GM18505 (cell line): Measurements from ENCODE around the gene IQSEC3.
"Not testable (repeated sequence)": the region's sequence is repeated elsewhere in the genome, so short reads cannot be mapped to it uniquely, and the experiment has no call there.

ENCODE experiments used
- ATAC-seq: cut with Tn5 transposase; IDR thresholded peaks from one replicate; pipeline ENCODE4 v1.9.1; 2021; ENCODE audit not compliant: unreplicated experiment
- POLR2A ChIP-seq: IDR thresholded peaks from 4 replicates; pipeline ENCODE4 v1.6.1; 2011; ENCODE audit warnings: borderline replicate concordance; ENCODE audit not compliant: insufficient read depth, insufficient read length; ENCODE audit errors: extremely low read depth

Gene IQSEC3

GRCh38 chr12:66428-66781 is at the start of gene IQSEC3:
Gene IQSEC3 (plus strand): TSS chr12:66767. CDS start chr12:66883, 116 bp downstream.
- not testable (repeated sequence) for ATAC-seq

DNA sequence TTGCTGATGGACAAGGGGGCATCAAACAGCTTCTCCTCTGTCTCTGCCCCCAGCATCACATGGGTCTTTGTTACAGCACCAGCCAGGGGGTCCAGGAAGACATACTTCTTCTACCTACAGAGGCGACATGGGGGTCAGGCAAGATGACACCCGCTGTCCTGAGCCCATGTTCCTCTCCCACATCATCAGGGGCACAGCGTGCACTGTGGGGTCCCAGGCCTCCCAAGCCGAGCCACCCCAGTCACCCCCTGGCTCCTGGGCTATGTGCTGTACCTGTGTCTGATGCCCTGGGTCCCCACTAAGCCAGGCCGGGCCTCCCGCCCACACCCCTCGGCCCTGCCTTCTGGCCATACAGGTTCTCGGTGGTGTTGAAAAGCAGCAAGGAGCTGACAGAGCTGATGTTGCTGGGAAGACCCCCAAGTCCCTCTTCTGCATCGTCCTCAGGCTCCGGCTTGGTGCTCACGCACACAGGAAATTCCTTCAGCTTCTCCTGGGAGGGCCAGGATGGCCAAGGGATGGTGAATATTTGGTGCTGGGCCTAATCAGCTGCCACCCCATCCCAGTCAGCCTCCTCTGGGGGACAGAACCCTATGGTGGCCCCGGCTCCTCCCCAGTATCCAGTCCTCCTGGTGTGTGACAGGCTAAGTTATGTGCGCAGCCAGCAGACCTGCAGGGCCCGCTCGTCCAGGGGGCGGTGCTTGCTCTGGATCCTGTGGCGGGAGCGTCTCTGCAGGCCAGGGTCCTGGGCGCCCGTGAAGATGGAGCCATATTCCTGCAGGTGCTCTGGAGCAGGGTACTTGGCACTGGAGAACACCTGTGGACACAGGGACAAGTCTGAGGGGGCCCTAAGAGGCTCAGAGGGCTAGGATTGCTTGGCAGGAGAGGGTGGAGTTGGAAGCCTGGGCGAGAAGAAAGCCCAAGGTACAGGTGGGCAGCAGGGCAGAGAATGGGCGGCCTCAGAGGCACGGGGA is 48.9 kb upstream of the IQSEC3 start:
- ATAC-seq = not testable (repeated sequence)

DNA sequence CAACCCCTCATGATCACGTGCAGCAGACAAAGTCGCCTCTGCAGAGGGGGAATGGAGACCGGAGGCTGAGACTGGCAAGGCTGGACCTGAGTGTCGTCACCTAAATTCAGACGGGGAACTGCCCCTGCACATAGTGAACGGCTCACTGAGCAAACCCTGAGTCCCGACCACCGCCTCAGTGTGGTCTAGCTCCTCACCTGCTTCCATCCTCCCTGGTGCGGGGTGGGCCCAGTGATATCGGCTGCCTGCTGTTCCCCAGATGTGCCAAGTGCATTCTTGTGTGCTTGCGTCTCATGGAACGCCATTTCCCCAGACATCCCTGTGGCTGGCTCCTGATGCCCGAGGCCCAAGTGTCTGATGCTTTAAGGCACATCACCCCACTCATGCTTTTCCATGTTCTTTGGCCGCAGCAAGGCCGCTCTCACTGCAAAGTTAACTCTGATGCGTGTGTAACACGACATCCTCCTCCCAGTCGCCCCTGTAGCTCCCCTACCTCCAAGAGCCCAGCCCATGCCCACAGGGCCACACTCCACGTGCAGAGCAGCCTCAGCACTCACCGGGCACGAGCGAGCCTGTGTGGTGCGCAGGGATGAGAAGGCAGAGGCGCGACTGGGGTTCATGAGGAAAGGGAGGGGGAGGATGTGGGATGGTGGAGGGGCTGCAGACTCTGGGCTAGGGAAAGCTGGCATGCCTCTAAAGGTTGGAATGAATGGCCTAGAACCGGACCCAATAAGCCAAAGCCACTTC is 47.6 kb upstream of the IQSEC3 start:
- ATAC-seq = not testable (repeated sequence)

GRCh38 chr12:19906-20305 is 46.7 kb upstream of the IQSEC3 start:
- not testable (repeated sequence) for ATAC-seq

DNA sequence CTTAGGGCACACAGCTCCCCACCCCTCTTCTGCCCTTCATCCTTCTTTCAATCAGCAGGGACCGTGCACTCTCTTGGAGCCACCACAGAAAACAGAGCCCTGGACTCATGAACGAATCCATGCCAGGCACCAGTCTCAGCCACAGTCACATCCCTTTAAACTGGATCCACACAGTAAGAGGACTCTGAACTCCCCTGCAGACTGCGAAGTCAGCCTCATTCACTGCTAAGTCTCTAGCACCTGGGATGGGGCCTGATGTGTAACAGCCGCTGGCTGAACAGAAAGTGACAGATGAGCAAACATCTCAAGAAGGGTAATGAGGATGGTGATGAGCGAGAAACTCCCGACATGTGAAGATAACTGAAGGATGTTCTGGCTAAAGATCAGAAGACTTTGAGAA is 45.8 kb upstream of the IQSEC3 start:
- no peak for TF ChIP-seq POLR2A
- ATAC-seq = no peak

- TF ChIP-seq POLR2A = no peak
- no peak for ATAC-seq
These were observed 45.0 kb upstream of the IQSEC3 start for GRCh38 chr12:21301-22189.

- no peak for TF ChIP-seq POLR2A
- ATAC-seq = no peak
These were observed 44.4 kb upstream of the IQSEC3 start for GRCh38 chr12:22190-22529.

DNA sequence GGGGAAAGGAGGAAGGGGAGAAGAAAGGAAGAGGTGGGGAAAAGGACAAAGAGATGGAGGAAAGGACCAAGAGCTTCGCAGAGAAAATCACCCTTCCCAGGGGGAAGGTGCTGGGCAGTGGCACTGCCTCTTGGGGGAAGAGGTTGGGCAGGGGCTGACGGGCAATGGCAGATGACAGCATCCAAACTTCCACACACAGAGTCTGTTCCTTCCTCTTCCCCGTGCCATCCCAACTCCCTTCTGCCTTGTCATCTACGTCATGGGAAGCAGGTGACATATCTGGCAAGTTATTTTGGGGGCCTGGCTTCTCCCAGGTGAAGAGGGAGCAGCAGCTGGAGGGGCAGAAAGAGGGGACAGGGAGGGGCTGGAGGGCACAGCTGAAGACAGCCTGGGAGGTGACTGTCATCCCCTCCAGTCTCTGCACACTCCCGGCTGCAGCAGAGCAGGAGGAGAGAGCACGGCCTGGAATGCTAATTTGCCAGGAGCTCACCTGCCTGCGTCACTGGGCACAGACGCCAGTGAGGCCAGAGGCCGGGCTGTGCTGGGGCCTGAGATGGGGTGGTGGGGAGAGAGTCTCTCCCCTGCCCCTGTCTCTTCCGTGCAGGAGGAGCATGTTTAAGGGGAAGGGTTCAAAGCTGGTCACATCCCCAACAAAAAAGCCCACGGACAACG is 43.9 kb upstream of the IQSEC3 start:
- TF ChIP-seq POLR2A = no peak
- no peak for ATAC-seq

- ATAC-seq = not testable (repeated sequence)
These were observed 38.7 kb upstream of the IQSEC3 start for GRCh38 chr12:27904-28303.

DNA sequence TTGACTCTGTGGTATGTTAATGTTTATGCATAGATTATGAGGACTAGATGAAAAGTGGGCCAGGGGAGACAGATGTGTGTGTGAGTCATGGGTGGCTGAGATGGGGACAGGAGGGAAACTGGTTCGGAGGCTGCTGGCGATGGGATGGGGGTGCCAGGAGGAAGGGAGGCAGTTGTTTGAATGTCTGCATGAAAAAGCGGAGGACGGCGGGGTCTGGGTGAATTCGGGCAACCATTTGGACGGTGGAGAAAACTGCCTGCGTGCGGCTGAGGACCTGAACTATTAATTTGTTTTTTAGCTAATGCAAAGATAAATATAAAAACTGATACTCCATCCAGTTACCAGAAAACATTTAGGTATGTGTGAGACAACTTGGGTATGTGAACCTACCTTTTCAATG is 27.8 kb upstream of the IQSEC3 start:
- ATAC-seq = not testable (repeated sequence)

- ATAC-seq = not testable (repeated sequence)
These were observed 26.9 kb upstream of the IQSEC3 start for GRCh38 chr12:39555-40265.

DNA sequence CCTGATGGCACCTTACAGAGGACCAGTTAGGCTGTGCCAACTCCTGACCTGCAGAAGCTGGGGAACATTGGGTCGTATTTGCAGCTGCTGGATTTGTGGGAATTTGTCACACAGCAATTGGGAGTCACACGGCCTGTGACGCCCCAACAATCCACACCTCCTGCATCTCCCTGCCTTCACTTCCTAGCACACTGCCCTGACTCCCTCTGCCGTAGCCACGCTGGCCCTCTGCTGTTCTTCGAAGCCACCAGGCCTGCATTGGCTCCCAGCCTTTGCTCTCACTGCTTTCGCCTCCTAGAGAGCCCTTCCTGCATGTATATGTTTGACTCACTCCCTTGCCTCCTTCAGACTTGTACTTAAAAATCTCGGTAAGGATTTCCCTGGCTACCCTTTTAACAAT is 22.2 kb upstream of the IQSEC3 start:
- not testable (repeated sequence) for ATAC-seq

DNA sequence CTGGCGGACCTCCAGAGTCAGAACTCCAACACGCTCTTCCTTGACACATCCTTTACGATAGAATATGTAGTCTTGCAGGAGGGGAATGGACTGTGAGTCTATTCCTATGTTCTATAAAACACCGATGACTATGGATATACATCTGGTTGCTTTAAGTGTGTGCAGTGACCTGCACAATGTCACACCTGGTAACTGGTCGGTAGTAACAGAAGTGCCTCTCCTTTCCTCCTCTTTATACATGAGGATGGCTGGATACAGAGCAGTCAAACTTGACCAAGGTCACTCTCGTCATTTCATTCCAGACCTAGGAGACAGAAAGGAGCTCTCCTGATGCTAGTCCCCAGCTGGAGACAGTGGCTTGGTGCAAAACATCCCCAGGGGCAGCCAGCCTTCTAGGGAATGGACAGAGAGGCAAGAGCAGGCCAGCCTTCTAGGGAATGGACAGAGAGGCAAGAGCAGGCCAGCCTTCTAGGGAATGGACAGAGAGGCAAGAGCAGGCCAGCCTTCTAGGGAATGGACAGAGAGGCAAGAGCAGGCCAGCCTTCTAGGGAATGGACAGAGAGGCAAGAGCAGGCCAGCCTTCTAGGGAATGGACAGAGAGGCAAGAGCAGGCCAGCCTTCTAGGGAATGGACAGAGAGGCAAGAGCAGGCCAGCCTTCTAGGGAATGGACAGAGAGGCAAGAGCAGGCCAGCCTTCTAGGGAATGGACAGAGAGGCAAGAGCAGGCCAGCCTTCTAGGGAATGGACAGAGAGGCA is 21.2 kb upstream of the IQSEC3 start:
- ATAC-seq = not testable (repeated sequence)

DNA sequence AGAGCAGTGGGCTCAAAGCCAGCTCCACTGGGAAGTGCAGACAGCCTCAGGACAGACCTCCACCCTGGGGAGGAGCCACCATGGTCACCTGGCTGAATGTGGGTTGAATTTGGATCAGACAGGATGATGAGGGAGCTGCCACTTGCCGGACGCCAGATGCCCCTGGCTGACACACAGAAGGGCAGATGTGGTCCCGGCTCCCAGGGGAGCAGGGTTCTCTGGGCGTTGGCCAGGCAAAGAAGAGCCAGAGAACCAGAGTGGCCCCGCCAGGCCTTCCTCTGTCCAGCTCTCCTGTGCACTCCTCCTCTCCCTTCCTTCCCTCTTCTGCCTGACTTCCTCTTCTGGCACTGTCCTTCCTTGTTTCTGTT is 20.6 kb upstream of the IQSEC3 start:
- not testable (repeated sequence) for ATAC-seq

GRCh38 chr12:46542-46941 is 20.0 kb upstream of the IQSEC3 start:
- not testable (repeated sequence) for ATAC-seq

DNA sequence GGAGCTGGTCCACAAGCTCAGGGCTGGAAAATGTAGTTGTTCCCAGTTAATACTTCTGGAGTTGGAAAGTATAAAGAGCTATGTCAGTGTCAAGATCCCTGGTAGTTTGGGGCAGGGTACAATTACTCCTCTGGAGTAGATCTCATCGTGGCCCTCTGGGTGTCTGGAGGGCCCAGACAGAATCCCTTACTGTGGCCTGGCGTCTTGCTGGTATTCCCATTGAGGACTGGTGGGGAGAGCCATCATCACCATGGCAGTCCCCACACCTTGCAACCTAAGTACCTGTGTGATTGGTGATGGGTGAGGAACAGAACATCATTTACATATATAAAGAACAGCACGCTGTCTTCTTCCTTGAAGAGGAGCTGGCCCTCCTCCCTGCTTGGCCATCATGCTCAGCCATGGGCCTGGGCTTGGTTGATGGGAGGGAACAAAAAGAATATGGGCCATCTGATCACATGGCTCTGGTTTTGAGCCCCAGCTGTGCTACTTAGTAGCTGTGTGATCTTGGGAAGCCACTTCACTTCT is 18.8 kb upstream of the IQSEC3 start:
- ATAC-seq = not testable (repeated sequence)

GRCh38 chr12:49149-49548 is 17.4 kb upstream of the IQSEC3 start:
- not testable (repeated sequence) for ATAC-seq

DNA sequence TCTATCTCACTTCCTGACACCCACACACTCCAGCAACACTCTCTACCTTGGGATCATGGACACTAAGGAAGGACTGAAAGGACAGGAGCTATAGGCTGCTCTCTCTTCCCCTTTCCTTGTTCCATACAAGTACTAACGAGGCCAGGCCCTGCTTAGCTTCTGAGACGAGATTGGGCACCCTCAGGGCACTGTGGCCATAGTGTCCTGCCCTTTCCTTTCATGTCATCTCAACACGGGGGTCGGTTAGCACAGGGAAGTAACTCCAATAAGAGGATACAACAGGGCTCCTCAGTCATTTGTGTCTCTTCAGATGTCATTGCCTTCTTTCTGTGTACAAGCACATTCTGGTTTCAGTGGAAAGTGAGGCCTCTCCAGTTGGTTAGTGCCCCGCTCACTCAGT is 15.5 kb upstream of the IQSEC3 start:
- ATAC-seq = not testable (repeated sequence)
